Stimulated activated naive CD8-positive, alpha-beta T cell treated with anti-CD3 and anti-CD28 coated beads, Interleukin-15, Interleukin-2, amounts not matched to agents 100 ng/mL and 50 ng/mL, for 24 hours (primary cell): ENCODE data around the gene GIGYF1.

Source experiments
- H3K27ac Mint-ChIP-seq: one replicate; pipeline ENCODE4 v1.8.0; 2021; ENCODE audit warnings: mild to moderate bottlenecking, mixed read lengths
- H3K27me3 Mint-ChIP-seq: one replicate; pipeline ENCODE4 v1.8.0; 2021; ENCODE audit warnings: mixed read lengths
- H3K36me3 Mint-ChIP-seq: one replicate; pipeline ENCODE4 v1.8.0; 2021; ENCODE audit warnings: low read depth, mixed read lengths
- H3K4me1 Mint-ChIP-seq: one replicate; pipeline ENCODE4 v1.8.0; 2021; ENCODE audit warnings: low read depth, mixed read lengths
- H3K4me3 Mint-ChIP-seq: one replicate; pipeline ENCODE4 v1.8.0; 2021; ENCODE audit warnings: mild to moderate bottlenecking, mixed read lengths
- H3K9me3 Mint-ChIP-seq: one replicate; pipeline ENCODE4 v1.8.0; 2021; ENCODE audit warnings: mixed read lengths

The GIGYF1 gene

GRCh38 chr7:100683659-100684533 is 10.2 kb downstream of the GIGYF1 start:
- peaks cover 26% of the 10 kb centered on the region for H3K36me3 Mint-ChIP-seq
- no peaks in the 10 kb centered on the region for H3K27me3 Mint-ChIP-seq
- no peak overlapping the region for H3K27ac Mint-ChIP-seq
- H3K9me3 Mint-ChIP-seq: no peaks in the 10 kb centered on the region
- H3K4me1 Mint-ChIP-seq: peaks cover 29% of the 10 kb centered on the region
- H3K4me3 Mint-ChIP-seq: no peak overlapping the region

DNA sequence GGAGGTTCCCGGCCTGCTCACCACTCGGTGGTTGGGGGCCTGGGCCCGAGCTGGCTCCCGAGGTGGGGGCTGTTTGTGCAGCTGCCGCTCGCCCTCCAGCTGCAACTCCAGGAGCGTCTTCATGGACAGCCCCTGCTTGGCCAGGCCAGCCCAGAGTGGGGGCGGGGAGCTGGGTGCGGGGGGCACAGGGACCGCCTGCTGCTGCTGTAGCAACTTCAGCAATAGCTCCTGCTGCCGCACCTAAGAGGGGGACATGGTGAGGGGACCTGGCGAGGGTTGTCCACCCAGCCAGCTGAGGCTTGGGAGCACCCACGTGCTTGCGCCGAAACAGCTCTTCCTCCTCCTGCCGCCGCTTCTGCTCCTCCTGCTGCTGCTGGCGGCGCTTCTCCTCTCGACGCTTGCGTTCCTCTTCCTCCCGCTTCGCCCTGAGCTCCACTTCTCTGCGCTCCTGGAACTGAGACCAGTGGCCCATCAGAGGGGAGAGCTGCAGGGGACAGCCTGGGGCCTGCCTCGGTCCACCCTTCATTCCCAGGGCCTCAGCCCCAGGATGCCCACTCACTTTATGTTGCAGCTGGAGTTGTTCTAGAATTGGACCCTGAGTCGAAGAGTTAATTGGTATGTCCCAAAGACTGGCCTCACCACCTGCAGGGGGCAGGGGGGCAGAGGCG is 10.9 kb downstream of the GIGYF1 start:
- H3K27ac Mint-ChIP-seq: no peak overlapping the region
- H3K36me3 Mint-ChIP-seq: peaks cover 25% of the 10 kb centered on the region
- H3K4me1 Mint-ChIP-seq: peaks cover 27% of the 10 kb centered on the region
- no peak overlapping the region for H3K4me3 Mint-ChIP-seq
- H3K27me3 Mint-ChIP-seq: no peaks in the 10 kb centered on the region
- H3K9me3 Mint-ChIP-seq: no peaks in the 10 kb centered on the region

DNA sequence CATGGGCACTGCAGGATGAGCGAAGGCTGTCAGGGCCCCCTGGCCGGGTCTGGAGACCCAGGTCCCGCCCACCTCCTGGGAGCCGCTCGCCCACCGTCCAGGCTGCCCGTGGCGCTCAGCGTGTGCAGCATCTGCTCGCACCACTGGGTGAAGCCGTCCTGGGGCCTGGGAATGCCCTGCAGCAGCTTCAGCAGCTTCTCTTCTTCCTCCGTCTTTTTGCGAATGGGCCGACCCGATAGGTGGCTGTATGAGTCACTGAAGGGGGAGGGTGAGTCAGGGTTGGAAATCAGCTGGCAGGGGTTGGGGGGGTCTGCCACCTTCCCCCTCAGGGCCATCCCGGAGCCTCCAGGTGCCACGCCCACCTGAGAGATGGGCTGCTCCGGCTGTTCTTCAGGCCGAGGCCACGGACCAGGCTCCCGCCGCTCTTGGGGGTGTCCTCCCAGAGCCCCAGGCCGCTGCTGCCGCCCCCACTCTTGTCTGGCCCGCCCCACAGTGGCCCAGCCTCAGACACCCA is 11.8 kb downstream of the GIGYF1 start:
- no peak overlapping the region for H3K4me3 Mint-ChIP-seq
- H3K27me3 Mint-ChIP-seq: no peaks in the 10 kb centered on the region
- peaks cover 27% of the 10 kb centered on the region for H3K4me1 Mint-ChIP-seq
- H3K36me3 Mint-ChIP-seq: peaks cover 29% of the 10 kb centered on the region
- H3K9me3 Mint-ChIP-seq: no peaks in the 10 kb centered on the region
- H3K27ac Mint-ChIP-seq: no peak overlapping the region

DNA sequence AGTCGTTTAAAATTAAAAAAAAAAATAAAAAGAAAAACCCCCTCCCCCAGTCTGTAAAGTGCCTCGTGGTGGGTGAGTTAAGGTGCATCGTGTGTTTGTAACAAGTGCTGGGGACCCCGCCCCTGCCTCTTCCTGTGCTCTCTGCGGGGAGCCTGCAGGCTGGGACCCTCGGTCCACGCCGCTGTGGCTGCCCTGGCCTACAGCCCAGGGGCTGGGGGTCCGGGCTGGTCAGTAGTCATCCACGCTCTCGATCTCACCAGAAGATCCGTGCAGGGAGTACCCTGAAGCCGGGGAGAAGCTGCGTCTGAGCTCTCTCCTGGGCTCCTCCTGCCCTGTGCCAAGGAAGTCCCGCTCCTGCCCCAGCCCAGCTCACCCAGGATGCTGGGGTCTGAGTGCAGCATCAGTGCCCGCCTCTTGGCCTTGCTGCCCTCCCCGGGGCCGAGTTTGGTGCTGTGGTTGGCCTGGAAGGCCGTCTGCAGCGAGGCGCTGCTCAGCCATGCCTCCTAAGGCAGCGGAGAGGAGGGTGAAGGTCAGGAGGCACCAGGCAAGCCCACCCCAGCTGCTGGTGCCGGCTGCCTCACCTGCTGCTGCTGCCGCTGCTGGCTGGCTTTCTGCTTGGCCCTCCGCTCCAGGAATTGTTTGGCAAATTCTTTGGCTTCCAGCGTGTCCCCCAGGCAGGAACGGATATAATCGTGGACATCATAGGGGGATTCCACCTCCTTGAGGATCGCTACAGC is 12.4 kb downstream of the GIGYF1 start:
- Mint-ChIP-seq H3K9me3 (no peaks in the 10 kb centered on the region), H3K36me3 (peaks cover 29% of the 10 kb centered on the region), H3K27ac (no peak overlapping the region), H3K4me1 (peaks cover 31% of the 10 kb centered on the region), H3K4me3 (no peak overlapping the region), H3K27me3 (no peaks in the 10 kb centered on the region)

DNA sequence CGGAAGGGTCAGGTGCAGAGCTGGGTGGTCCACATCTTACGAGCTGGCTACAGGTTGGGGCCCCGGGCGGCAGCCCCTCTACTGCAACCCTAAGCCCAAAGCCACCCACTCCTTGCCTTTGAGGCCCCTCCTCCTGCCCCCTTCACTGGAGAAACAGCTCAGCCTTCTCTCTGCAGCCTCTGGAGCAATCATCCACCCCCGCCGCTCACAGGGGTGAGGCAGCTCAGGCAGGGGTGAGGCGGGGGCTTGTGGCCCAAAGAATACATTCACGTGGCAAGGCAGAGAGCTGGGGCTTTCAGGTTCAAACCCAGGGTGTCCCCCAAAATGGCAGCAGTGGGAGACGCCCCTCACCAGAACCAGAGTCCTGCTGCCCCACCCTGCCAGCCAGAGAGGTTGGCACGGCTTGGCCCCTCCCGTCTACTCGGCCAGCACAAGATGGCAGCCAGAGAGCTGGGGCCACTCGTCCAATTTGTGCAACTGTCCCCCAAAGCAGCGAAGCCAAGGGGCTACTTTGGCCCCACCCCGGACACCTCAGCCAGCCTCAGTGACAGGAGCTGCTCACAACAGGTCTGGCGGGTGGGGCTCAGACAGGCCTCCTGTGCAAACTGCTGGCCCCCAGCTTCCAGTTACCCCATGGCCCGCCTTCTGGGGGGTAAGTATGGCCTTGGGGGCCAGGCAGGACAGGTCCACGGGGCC is 13.3 kb downstream of the GIGYF1 start:
- H3K4me3 Mint-ChIP-seq: no peak overlapping the region
- H3K4me1 Mint-ChIP-seq: peaks cover 35% of the 10 kb centered on the region
- H3K9me3 Mint-ChIP-seq: no peaks in the 10 kb centered on the region
- H3K27ac Mint-ChIP-seq: no peak overlapping the region
- no peaks in the 10 kb centered on the region for H3K27me3 Mint-ChIP-seq
- H3K36me3 Mint-ChIP-seq: peaks cover 32% of the 10 kb centered on the region

DNA sequence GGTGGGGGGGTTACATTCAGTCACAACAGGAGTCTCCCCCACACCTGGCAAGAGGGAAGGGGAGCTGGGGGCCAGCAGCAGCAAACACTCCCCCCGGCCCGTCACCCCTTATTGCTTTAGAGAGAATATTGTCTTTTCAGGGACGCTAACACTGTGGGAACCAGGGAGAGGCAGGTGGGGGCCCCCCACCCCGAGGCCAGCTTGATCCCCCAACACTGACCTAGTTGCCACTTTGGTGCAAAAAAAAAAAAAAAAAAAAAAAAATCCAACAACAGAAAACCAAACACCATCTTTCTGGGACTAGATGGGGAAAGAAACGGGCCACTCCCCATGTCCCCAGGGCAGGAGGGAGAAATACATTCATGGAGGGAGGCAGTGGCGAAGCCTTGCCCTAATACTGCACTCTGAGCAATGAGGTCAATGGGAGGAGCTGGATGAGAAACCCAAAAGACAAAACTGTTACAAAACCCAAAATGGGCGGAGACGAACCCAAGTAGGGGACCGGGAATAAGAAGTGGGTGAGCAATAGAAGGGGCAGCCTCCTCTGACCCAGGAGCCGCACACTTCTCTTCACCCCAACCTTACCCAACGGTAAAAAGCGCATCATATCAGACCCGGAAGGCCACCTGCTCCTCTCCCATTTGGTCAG is 14.0 kb downstream of the GIGYF1 start:
- Mint-ChIP-seq H3K4me3 (no peak overlapping the region), H3K27ac (peak overlapping the region; percentile 11), H3K4me1 (peaks cover 35% of the 10 kb centered on the region), H3K36me3 (peaks cover 25% of the 10 kb centered on the region), H3K27me3 (no peaks in the 10 kb centered on the region), H3K9me3 (no peaks in the 10 kb centered on the region)

- H3K9me3 Mint-ChIP-seq: no peaks in the 10 kb centered on the region
- no peak overlapping the region for H3K4me3 Mint-ChIP-seq
- no peaks in the 10 kb centered on the region for H3K27me3 Mint-ChIP-seq
- H3K27ac Mint-ChIP-seq: peak overlapping the region; percentile 19
- peaks cover 35% of the 10 kb centered on the region for H3K4me1 Mint-ChIP-seq
- H3K36me3 Mint-ChIP-seq: peaks cover 25% of the 10 kb centered on the region
These were observed 14.7 kb downstream of the GIGYF1 start for GRCh38 chr7:100679129-100679926.

GRCh38 chr7:100678291-100678984 is 15.6 kb downstream of the GIGYF1 start:
- H3K9me3 Mint-ChIP-seq: no peaks in the 10 kb centered on the region

GRCh38 chr7:100677308-100678267 is 16.5 kb downstream of the GIGYF1 start:
- Mint-ChIP-seq H3K27ac (no peak overlapping the region), H3K4me1 (peaks cover 34% of the 10 kb centered on the region), H3K4me3 (peak overlapping the region; percentile 41), H3K36me3 (peaks cover 21% of the 10 kb centered on the region), H3K9me3 (no peaks in the 10 kb centered on the region), H3K27me3 (no peaks in the 10 kb centered on the region)

More at GRCh38 chr7:100678291-100678984, 15.6 kb downstream of the GIGYF1 start:
- Mint-ChIP-seq H3K4me3 (no peak overlapping the region), H3K27me3 (no peaks in the 10 kb centered on the region), H3K36me3 (peaks cover 24% of the 10 kb centered on the region), H3K27ac (no peak overlapping the region), H3K4me1 (peaks cover 35% of the 10 kb centered on the region)

DNA sequence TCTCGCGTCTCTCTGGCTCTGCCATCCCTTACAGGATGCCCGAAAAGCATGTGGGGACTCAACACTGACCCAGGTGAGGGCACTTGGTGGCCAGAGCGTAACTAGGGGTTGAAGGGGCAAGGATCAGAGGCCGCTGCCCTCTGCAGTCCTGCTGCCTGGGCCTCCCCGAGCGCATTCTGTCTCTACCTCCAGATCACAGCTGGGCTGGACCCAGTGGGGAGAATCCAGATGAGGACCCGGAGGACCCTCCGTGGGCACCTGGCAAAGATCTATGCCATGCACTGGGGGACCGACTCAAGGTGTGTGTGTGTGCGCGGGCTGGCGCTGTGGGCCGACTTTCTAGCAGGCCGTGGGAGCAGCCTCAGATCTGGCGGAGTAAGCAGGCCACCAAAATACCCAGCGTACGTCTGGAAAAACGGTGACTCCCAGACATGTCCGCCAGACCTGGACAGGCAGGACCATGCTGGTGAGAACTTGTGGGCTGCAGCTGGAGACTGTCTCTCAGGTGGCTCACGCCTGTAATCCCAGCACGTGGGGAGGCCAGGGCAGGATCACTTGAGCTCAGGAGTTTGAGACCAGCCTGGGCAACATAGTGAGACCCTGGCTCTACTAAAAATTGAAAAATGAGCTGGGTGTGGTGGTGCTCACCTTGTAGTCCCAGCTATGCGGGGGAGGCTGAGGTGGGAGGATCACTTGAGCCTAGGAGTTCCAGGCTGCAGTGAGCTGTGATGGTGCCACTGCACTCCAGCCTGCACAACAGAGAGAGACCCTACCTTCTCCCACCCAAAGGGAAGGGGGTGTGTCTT is 17.3 kb downstream of the GIGYF1 start:
- Mint-ChIP-seq H3K27me3 (no peaks in the 10 kb centered on the region), H3K36me3 (peaks cover 21% of the 10 kb centered on the region)

DNA sequence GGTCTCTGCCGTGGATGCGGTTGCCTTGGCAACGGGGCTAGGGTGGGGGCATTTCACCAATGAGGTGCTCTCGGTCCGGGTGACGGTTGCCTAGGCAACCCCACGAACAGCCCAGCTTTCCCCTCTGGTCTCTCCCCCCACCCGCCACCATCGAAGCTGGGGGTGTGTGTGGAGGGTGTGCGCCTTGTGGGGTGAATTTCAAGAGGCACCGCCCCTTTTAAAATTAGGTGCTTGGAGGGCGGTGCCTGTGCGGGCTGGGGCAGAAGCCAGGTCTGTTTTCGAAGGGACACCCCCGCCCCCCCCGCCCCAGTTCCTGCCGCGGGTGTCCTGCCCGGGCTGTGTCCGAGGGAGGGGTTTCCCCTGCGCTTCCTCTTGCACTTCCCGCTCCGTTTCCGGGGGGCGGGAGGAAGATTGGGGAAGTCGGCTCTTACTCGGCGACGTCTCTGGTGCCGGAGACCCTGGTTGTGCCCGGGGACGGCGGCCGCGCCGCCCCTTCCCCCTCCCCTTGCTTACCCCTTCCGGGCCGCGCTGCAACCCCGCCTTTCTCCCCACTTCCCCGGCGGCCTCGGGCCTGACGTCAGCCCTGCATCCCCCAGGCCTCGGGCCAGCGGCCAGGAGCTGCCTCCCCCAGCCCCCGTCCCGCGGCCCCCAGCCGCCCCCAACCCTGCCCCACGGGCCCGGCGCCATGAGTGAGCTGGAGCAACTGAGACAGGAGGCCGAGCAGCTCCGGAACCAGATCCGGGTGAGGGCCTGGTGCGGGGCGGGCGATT is 18.3 kb downstream of the GIGYF1 start:
- Mint-ChIP-seq H3K27ac (peak overlapping the region; percentile 70), H3K36me3 (peaks cover 21% of the 10 kb centered on the region), H3K4me1 (peaks cover 22% of the 10 kb centered on the region), H3K9me3 (no peaks in the 10 kb centered on the region), H3K4me3 (peak overlapping the region; percentile 84), H3K27me3 (no peaks in the 10 kb centered on the region)

More for the DNA sequence above, 17.3 kb downstream of the GIGYF1 start:
- Mint-ChIP-seq H3K27ac (peak overlapping the region; percentile 82), H3K4me3 (peak overlapping the region; percentile 84), H3K9me3 (no peaks in the 10 kb centered on the region), H3K4me1 (peaks cover 26% of the 10 kb centered on the region)
